GM18505 (cell line): ENCODE data around the gene PHKA1.
"Not testable (repeated sequence)": the region's sequence is repeated elsewhere in the genome, so short reads cannot be mapped to it uniquely, and the experiment has no call there.

Source experiments
- ATAC-seq: cut with Tn5 transposase; IDR thresholded peaks from one replicate; pipeline ENCODE4 v1.9.1; 2021; ENCODE audit not compliant: unreplicated experiment
- POLR2A ChIP-seq: IDR thresholded peaks from 4 replicates; pipeline ENCODE4 v1.6.1; 2011; ENCODE audit warnings: borderline replicate concordance; ENCODE audit not compliant: insufficient read depth, insufficient read length; ENCODE audit errors: extremely low read depth

PHKA1 gene

DNA sequence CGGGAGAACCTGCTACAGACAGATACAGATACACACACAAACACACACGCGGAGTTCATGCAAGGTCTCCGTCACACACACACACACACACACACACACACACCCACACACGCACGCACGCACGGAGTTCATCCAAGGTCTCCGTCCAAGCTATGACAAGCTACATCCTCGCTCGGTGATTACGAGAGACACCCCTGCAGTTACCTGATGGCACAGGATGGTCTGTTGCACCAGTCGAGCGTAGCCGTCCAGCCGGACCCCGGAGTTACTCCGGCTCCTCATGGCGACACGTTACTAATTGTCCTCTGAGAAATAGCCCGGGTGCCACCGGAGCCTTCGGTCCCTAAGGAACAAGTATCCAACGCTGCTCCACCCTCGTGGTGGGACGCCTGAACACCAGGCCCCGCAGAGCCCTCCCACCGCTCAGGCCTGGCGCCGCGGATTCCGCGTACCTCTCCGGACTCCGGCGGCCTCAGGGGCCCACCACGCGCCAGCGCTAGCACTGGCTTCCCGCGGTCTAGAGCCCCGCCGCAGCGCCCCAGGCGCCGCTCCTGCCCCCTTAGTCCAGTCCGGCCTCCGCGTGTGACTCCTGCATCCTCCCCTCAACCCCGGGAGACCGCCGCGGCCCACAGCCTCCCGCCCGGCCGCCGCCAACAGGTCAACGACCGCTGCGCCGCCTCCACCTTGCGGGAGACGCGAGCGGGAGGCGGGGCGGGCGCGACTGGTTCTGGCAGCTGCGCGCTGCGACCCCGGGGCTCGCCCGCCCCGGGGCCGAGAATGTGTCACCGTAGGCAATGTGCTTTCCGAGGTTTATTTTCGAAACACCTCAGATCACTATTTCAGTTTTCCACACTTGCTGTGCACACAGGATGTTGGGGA lies at the start of gene PHKA1:
TSS of gene PHKA1 (minus strand) at position 708 of the 879 bp plus-strand sequence. CDS start at position 282, 426 bp downstream.
- ATAC-seq: peak; percentile 72

- ATAC-seq: not testable (repeated sequence)
Measured at GRCh38 chrX:72760454-72760853, 46.3 kb upstream of the PHKA1 start.

DNA sequence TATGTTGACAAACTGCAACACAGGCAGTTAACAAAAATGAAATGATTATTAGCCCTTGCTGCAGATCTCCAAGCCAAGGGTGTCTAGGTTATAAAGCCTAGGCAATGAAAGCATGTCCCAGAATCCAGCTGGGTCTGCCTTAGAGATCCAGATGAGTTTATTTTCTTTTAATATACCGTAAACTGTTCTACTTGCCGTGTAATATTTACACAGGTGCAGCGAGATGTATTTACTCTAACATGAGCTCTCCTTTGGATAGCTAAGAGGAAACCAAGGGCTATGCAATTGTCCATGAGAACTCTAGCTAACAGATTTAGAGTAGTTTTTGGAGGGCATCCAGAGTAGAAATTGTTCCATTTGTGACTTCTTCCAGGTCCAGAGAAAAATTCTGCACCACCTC lies 34.4 kb upstream of the PHKA1 start:
- ATAC-seq: not testable (repeated sequence)

GRCh38 chrX:72745546-72745945 lies 31.4 kb upstream of the PHKA1 start:
- ATAC-seq: not testable (repeated sequence)

DNA sequence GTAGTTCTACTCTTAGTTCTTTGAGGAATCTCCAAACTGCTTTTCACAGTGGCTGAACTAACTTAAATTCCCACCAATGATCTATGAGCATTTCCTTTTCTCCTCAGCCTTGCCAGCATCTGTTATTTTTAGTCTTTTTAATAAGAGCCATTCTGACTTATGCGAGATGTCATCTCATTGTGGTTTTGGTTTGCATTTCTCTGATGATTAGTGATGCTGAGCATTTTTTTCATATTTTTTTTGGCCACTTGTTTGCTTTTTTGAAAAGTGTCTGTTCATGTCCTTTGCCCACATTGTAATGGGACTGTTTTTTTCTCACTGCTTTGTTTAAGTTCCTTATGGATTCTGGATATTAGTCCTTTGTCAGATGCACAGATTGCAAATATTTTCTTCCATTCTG lies 21.5 kb upstream of the PHKA1 start:
- TF ChIP-seq POLR2A: no peak
- ATAC-seq: no peak

DNA sequence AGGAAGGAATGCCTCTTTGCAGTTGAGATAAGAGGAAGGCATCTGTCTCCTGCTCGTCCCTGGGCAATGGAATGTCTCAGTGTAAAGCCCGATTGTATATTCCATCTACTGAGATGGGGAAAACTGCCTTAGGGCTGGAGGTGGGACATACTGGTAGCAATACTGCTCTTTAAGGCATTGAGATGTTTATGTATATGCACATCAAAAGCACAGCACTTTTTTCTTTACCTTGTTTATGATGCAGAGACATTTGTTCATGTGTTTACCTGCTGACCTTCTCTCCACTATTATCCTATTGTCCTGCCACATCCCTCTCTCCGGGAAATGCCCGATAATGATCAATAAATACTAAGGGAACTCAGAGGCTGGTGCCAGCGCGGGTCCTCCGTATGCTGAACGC lies 19.5 kb upstream of the PHKA1 start:
- ATAC-seq: not testable (repeated sequence)

DNA sequence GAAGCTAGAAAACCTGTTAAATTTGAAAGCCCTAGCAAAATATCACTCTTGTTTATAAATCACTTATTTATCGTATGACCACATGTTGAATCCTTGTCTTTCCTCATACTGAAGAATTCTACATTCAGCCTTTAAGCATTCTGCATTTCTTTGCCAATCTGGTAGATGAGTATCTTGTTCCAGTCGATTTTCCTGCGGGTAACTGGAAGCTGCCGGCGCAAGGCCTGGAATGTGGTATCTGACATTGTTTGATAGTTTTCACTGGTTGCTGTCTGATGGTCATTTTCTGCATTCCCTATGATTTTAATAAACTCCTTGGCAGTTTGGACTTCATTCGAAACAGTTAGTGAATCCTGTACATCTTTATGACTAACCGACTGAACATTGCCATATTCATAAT lies 13.7 kb upstream of the PHKA1 start:
- TF ChIP-seq POLR2A: no peak
- no peak for ATAC-seq

DNA sequence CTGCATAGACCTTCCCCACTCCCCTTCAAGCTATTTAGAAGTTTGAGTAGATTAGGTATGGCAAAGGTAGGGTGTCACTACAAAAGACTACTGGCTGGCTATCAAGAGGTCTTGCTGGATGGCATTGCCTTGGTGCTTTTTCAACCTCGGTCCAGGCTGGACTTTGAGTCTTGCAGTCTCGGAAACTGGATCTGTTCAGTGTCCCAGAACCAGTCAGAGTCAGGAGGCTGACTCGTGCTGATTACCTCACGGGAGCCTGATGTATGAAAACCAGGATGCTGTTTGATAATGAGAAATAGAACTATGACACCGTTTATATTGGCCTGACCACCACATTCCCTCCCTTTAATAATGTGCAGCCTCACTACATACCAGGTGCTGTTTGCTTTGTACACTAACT lies 2.7 kb upstream of the PHKA1 start:
- TF ChIP-seq POLR2A: no peak
- ATAC-seq: no peak

DNA sequence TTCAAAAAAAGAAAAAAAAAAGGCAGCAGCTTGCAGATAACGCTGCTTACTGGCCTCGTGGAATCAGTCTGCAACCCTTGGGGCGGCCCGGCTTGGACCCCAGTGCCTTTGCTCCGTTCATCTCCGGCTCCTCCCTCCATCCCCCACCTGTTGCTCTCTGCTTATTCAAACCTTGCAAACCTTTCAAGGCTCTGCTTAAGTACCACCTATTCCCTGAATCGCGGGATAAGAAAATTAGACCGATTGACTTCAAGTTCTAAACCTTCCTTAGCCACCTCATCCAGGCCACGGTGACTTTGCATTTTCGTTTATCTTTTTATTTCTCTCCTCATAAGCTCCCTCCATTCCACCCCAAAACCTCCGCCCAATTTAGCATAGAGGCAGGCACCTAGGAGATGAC lies 1.4 kb upstream of the PHKA1 start:
- no peak for ATAC-seq
- no peak for TF ChIP-seq POLR2A

DNA sequence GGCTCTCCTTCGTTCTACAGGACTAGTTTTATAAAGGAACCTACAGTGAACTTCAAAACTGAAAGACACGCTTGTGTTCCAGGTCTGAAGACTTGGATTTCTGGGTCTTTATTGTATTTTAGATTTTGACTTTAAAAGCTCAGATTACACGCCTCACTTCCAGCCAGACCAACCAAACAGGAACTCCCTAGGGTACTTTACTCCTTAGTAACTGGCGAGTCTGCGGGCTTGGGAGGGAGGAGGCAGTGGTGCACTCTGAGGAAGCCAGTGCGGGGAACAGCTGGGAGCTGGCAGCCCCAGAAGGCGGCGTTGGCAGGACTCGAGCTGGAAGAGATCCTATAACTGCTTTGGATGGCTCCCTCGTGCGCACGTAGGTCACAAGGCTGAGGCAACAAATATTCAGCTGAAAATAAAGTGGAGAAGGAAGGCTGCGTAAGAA lies 391 bp upstream of the PHKA1 start:
- no peak for TF ChIP-seq POLR2A
- peak; percentile 8 for ATAC-seq

DNA sequence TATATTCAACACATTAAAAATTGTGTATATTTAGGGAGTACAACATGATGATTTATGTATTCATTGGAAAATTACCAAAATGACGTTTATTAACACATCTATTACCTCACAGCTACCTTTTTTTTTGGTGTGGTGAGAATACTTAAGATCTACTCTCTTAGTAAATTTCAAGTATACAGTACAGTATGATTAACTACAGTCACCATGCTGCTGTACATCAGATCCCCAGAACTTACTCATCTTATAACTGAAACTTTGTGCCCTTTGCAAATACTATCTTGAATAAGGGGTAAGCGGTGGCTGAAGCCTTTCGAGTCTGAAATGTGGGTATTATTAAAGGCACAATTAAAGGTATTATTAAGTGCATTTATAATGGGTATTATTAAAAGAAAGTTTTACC lies 976 bp downstream of the PHKA1 start:
- ATAC-seq: no peak
- TF ChIP-seq POLR2A: no peak

DNA sequence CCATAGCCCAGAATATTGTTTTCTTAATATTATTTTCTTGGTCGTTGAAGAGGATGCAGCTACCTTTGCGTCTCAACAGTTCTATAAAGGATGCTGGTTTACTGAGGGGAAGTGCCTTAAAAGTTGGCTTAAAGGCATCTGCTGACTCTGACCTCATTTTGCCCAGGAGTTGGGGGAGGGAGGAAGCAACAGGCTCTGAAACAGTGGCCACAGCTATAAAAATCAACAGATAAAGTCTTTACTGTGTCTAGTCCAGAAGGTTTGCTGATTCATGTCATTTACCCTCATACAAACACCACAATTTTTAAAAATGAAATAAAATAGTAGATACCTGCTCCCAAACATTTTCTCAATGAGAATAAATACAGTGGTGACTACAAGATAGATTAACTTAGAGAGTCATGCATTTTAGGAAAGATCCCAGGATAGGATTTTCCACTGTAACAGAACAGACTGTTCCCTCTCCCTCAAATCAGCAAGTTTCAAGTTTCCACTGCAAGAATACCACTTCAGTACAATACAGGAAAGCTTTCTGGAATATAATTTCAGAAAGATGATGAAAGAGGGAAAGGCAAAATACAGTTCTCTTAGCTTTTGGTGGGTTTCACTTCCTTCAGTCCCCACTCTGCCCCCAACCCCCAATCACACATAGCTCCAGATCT lies 1.9 kb downstream of the PHKA1 start:
- no peak for ATAC-seq
- no peak for TF ChIP-seq POLR2A

GRCh38 chrX:72705814-72706213 lies 8.3 kb downstream of the PHKA1 start:
- ATAC-seq: no peak

GRCh38 chrX:72705111-72705510 lies 9.0 kb downstream of the PHKA1 start:
- no peak for ATAC-seq
- TF ChIP-seq POLR2A: no peak

More at GRCh38 chrX:72705814-72706213, 8.3 kb downstream of the PHKA1 start:
- no peak for TF ChIP-seq POLR2A

GRCh38 chrX:72694170-72694569 lies 19.9 kb downstream of the PHKA1 start:
- no peak for TF ChIP-seq POLR2A
- no peak for ATAC-seq
